Progenitor cell of endocrine pancreas (in vitro differentiated cells): ENCODE measurements around the gene PALLD. TPM values are rescaled to one million over a fixed set of nuclear protein-coding genes. Genes with fewer than 3 reads are reported as not detected.

Experiments used
- DNase-seq: peaks from one replicate; pipeline ENCODE4 v3.0.0; 2021; ENCODE audit warnings: low spot score; ENCODE audit not compliant: unreplicated experiment
- H3K27ac Mint-ChIP-seq: 2 replicates; pipeline ENCODE4 v1.8.0; 2021; ENCODE audit warnings: mild to moderate bottlenecking, moderate library complexity, mixed read lengths
- H3K27me3 Mint-ChIP-seq: 2 replicates; pipeline ENCODE4 v1.8.0; 2021; ENCODE audit warnings: mixed read lengths
- H3K36me3 Mint-ChIP-seq: 2 replicates; pipeline ENCODE4 v1.8.0; 2022; ENCODE audit warnings: mixed read lengths; ENCODE audit not compliant: insufficient read depth
- H3K4me1 Mint-ChIP-seq: 2 replicates; pipeline ENCODE4 v1.8.0; 2021; ENCODE audit warnings: low read depth, mixed read lengths
- H3K4me3 Mint-ChIP-seq: 2 replicates; pipeline ENCODE4 v1.8.0; 2021; ENCODE audit warnings: low read depth, mild to moderate bottlenecking, moderate library complexity, mixed read lengths
- H3K9me3 Mint-ChIP-seq: 2 replicates; pipeline ENCODE4 v1.8.0; 2021; ENCODE audit warnings: low read depth, mixed read lengths
- CTCF ChIP-seq: fragments of 200-600 bp; sonication (generic); IDR thresholded peaks from one replicate; pipeline ENCODE4 v1.5.0; 2021; ENCODE audit warnings: antibody characterized with exemption, mild to moderate bottlenecking; ENCODE audit not compliant: unreplicated experiment
- total RNA-seq: library from RNA; stranded (reverse); gene quantifications from 2 replicates; pipeline ENCODE4 v1.2.1, GENCODE V29; 2021

The PALLD gene
- total RNA-seq, 1 donor from 2014 or later, result 43.2 TPM

- no peak for TF ChIP-seq CTCF
- Mint-ChIP-seq H3K36me3 (peaks cover 25% of the 10 kb centered on the region), H3K4me1 (peaks cover 16% of the 10 kb centered on the region), H3K27me3 (peaks cover 36% of the 10 kb centered on the region), H3K4me3 (peak overlapping the region; percentile 73), H3K27ac (peak overlapping the region; percentile 78), H3K9me3 (no peaks in the 10 kb centered on the region)
- peak; percentile 26 for DNase-seq
Observed at GRCh38 chr4:168877511-168878491, 380.9 kb downstream of the PALLD start.

GRCh38 chr4:168878623-168879022, 381.8 kb downstream of the PALLD start:
- no peak for DNase-seq
- no peak for TF ChIP-seq CTCF
- peaks cover 19% of the 10 kb centered on the region for H3K4me1 Mint-ChIP-seq
- H3K36me3 Mint-ChIP-seq, result peaks cover 26% of the 10 kb centered on the region
- peak overlapping the region; percentile 73 for H3K4me3 Mint-ChIP-seq
- H3K9me3 Mint-ChIP-seq, result no peaks in the 10 kb centered on the region
- H3K27ac Mint-ChIP-seq, result no peak overlapping the region
- H3K27me3 Mint-ChIP-seq, result peaks cover 36% of the 10 kb centered on the region

GRCh38 chr4:168879188-168879587, 382.3 kb downstream of the PALLD start:
- Mint-ChIP-seq H3K36me3 (peaks cover 25% of the 10 kb centered on the region), H3K4me3 (no peak overlapping the region), H3K9me3 (no peaks in the 10 kb centered on the region), H3K27me3 (peaks cover 36% of the 10 kb centered on the region), H3K27ac (no peak overlapping the region), H3K4me1 (peaks cover 19% of the 10 kb centered on the region)
- no peak for DNase-seq
- no peak for TF ChIP-seq CTCF

- Mint-ChIP-seq H3K9me3 (no peaks in the 10 kb centered on the region), H3K4me3 (no peak overlapping the region), H3K4me1 (peaks cover 19% of the 10 kb centered on the region), H3K27me3 (peaks cover 32% of the 10 kb centered on the region), H3K36me3 (peaks cover 26% of the 10 kb centered on the region), H3K27ac (no peak overlapping the region)
- TF ChIP-seq CTCF, result no peak
- no peak for DNase-seq
Observed at GRCh38 chr4:168880072-168880675, 383.3 kb downstream of the PALLD start.

- H3K9me3 Mint-ChIP-seq, result no peaks in the 10 kb centered on the region
- DNase-seq, result no peak
- no peak overlapping the region for H3K4me3 Mint-ChIP-seq
- peaks cover 27% of the 10 kb centered on the region for H3K27me3 Mint-ChIP-seq
- no peak for TF ChIP-seq CTCF
- peaks cover 19% of the 10 kb centered on the region for H3K4me1 Mint-ChIP-seq
- peak overlapping the region; percentile 65 for H3K27ac Mint-ChIP-seq
- peaks cover 23% of the 10 kb centered on the region for H3K36me3 Mint-ChIP-seq
Observed at GRCh38 chr4:168880811-168881595, 384.2 kb downstream of the PALLD start.
